Left lung (tissue), 10 donors: Measurements from ENCODE around the gene F3. TPM values are rescaled to one million over a fixed set of nuclear protein-coding genes. Genes with fewer than 3 reads are reported as not detected.

Source experiments
- ATAC-seq: fragments of 200-7000 bp; cut with Tn5 transposase; one replicate; pipeline ENCODE4 v1.9.1; 2020; ENCODE audit warnings: moderate library complexity
- DNase-seq, 4 donors: peaks; one replicate each; pipeline ENCODE4 v3.0.0-alpha.2; 2013 to 2020
- H3K27ac ChIP-seq, 2 donors: fragments of 200-600 bp; sonication (generic) in 1 of 2; one replicate each; pipeline versions ENCODE4 v1.5.0 to v1.8.0; 2020 to 2021
- H3K27me3 ChIP-seq, 2 donors: fragments of 200-600 bp; sonication (generic) in 1 of 2; one replicate each; pipeline versions ENCODE4 v1.5.0 to v1.8.0; 2020 to 2021
- H3K36me3 ChIP-seq, 2 donors: fragments of 200-600 bp; sonication (generic) in 1 of 2; one replicate each; pipeline versions ENCODE4 v1.5.0 to v1.8.0; 2020 to 2021
- H3K4me1 ChIP-seq, 2 donors: fragments of 200-600 bp; one replicate each; pipeline ENCODE4 v1.8.0; 2021
- H3K4me3 ChIP-seq, 2 donors: fragments of 200-600 bp; sonication (generic) in 1 of 2; one replicate each; pipeline versions ENCODE4 v1.5.0 to v1.8.0; 2020 to 2021; ENCODE audit warnings: mild to moderate bottlenecking in 1 of 2
- H3K9me3 ChIP-seq, 2 donors: fragments of 200-600 bp; sonication (generic) in 1 of 2; one replicate each; pipeline versions ENCODE4 v1.5.0 to v1.8.0; 2020 to 2021
- CTCF ChIP-seq, 2 donors: fragments of 200-600 bp; sonication (generic) in 1 of 2; IDR thresholded peaks; one replicate each; pipeline versions ENCODE4 v1.5.0 to v1.8.0; 2021; ENCODE audit warnings: antibody characterized with exemption in 2 of 2
- intact Hi-C, 2 donors: fragments of 100-400 bp; cut with DNase I; formaldehyde crosslinking; loops; one replicate each; pipeline versions ENCODE4 v1.11.2 to v1.14.2; 2022
- polyA plus RNA-seq, 6 donors: library from polyadenylated mRNA; unstranded; fragments of 120-200 nt; gene quantifications; one replicate each; pipeline ENCODE4 v1.2.1, GENCODE V29; 2013; ENCODE audit not compliant: insufficient read length in 6 of 6
- total RNA-seq, 2 donors: library from RNA; stranded (reverse); fragmentation: NEBNext Ultra II Directional; extraction: Animal tissue kit (Norgen Biotek cat#: 25700); gene quantifications; one replicate each; pipeline ENCODE4 v1.2.1, GENCODE V29; 2021
- donor health status: DM: no; HTN: yes; CAD: no.
- donor health status: DM: no; HTN: no; CAD: no.

The F3 gene
- total and polyA plus RNA-seq, 8 donors, result 3.4 to 191 (median 6.6) TPM

- Histone ChIP-seq H3K27ac (no peak overlapping the region), H3K4me1 (no peaks in the 10 kb centered on the region), H3K27me3 (no peaks in the 10 kb centered on the region), H3K4me3 (no peak overlapping the region), H3K9me3 (peaks cover 0 to 4% of the 10 kb centered on the region in 2 donors), H3K36me3 (no peaks in the 10 kb centered on the region)
- intact Hi-C loops, result no loop called here
- no peak for TF ChIP-seq CTCF (IDR thresholded peaks at IDR 0.05)
- ATAC-seq (no peak), DNase-seq (no peak)
These were observed 24.3 kb upstream of the F3 start for GRCh38 chr1:94565901-94566300.

- DNase-seq (peak in 1 of 4 donors; percentile 58), ATAC-seq (peak; percentile 99)
- intact Hi-C loops, result no loop called here
- no peaks in the 10 kb centered on the region for H3K9me3 ChIP-seq
- no peak for TF ChIP-seq CTCF (IDR thresholded peaks at IDR 0.05)
- H3K27ac ChIP-seq, result peak overlapping the region; percentile 48
- H3K4me1 ChIP-seq, result no peaks in the 10 kb centered on the region
- H3K27me3 ChIP-seq, result no peaks in the 10 kb centered on the region
- no peak overlapping the region for H3K4me3 ChIP-seq
- no peaks in the 10 kb centered on the region for H3K36me3 ChIP-seq
These were observed 21.1 kb upstream of the F3 start for GRCh38 chr1:94562519-94563260.

GRCh38 chr1:94560333-94560732 lies 18.8 kb upstream of the F3 start:
- ATAC-seq, result no peak
- Histone ChIP-seq H3K27ac (no peak overlapping the region), H3K4me1 (no peaks in the 10 kb centered on the region), H3K27me3 (no peaks in the 10 kb centered on the region), H3K9me3 (no peaks in the 10 kb centered on the region), H3K36me3 (no peaks in the 10 kb centered on the region), H3K4me3 (no peak overlapping the region)
- no peak for TF ChIP-seq CTCF (IDR thresholded peaks at IDR 0.05)
- intact Hi-C loops, result no loop called here
- DNase-seq, result no peak

GRCh38 chr1:94559921-94560320 lies 18.4 kb upstream of the F3 start:
- Histone ChIP-seq H3K27ac (no peak overlapping the region), H3K27me3 (no peaks in the 10 kb centered on the region), H3K4me1 (no peaks in the 10 kb centered on the region), H3K4me3 (no peak overlapping the region), H3K9me3 (no peaks in the 10 kb centered on the region), H3K36me3 (no peaks in the 10 kb centered on the region)
- no peak for TF ChIP-seq CTCF (IDR thresholded peaks at IDR 0.05)
- intact Hi-C loops, result no loop called here
- DNase-seq, result no peak
- ATAC-seq, result no peak

GRCh38 chr1:94555091-94555490 lies 13.5 kb upstream of the F3 start:
- intact Hi-C loops, result no loop called here
- DNase-seq, result no peak
- no peak overlapping the region for H3K27ac ChIP-seq

More at GRCh38 chr1:94555091-94555490, 13.5 kb upstream of the F3 start:
- H3K36me3 ChIP-seq, result no peaks in the 10 kb centered on the region
- no peak for TF ChIP-seq CTCF (IDR thresholded peaks at IDR 0.05)
- H3K27me3 ChIP-seq, result no peaks in the 10 kb centered on the region
- no peak overlapping the region for H3K4me3 ChIP-seq
- H3K4me1 ChIP-seq, result no peaks in the 10 kb centered on the region
- no peaks in the 10 kb centered on the region for H3K9me3 ChIP-seq
- ATAC-seq, result no peak
